Measurements from ENCODE around the gene SCN4A. TPM values are rescaled to one million over a fixed set of nuclear protein-coding genes. Genes with fewer than 3 reads are reported as not detected.
"Not testable (repeated sequence)": the region's sequence is repeated elsewhere in the genome, so short reads cannot be mapped to it uniquely, and the experiment has no call there.

Gene SCN4A
- total RNA-seq, 2 experiments from 2014 or later = 0.04 to 0.17 TPM

DNA sequence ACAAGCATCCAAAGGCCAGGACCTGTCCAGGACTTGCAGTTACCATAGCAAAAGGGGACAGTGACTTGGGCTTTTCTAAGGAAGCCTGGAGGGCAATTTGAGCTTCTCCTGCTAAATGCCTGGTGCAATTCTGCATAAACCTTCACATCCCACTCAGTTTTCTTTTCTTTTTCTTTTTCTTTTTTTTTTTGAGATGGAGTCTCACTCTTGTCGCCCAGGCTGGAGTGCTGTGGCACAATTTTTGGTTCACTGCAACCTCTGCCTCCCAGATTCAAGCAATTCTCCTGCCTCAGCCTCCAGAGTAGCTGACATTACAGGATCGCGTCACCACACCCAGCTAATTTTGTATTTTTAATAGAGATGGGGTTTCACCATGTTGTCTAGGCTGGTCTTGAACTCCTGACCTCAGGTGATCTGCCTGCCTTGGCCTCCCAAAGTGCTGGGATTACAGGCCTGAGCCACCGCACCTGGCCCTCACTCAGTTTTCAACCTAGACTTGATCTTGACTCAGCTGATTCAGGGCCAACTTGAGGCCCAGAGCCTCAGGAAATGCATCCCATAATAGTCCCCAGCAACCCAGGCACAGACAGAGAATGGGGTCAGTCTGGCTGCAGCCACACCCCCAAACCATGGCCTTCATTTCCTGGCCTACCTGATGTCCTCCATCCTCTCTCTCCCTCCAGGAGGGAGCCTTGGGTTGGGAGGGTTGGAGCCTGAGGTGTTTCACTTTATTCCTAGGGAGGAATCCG lies 34.5 kb upstream of the SCN4A start:
- H3K4me1 Mint-ChIP-seq = peaks cover 44% of the 10 kb centered on the region
- not testable (repeated sequence) for H3K9me3 Mint-ChIP-seq, H3K27me3 Mint-ChIP-seq, H3K4me3 Mint-ChIP-seq, DNase-seq
- peaks cover 57% of the 10 kb centered on the region for H3K36me3 Mint-ChIP-seq (ENCODE audit: low read depth)
- ChIA-PET CTCF (interaction anchor here (0.6 to 1.4 kb wide), 4 partner anchors 9 to 1012 kb away, joined by 3 to 5 read pairs (median 4); no protein-coding TSS in a partner anchor), POLR2A (interaction anchor here (0.6 kb wide), 1 partner anchor 118 kb away, joined by 6 read pairs; no protein-coding TSS in a partner anchor)
- H3K27ac Mint-ChIP-seq = peak overlapping the region; percentile 82

DNA sequence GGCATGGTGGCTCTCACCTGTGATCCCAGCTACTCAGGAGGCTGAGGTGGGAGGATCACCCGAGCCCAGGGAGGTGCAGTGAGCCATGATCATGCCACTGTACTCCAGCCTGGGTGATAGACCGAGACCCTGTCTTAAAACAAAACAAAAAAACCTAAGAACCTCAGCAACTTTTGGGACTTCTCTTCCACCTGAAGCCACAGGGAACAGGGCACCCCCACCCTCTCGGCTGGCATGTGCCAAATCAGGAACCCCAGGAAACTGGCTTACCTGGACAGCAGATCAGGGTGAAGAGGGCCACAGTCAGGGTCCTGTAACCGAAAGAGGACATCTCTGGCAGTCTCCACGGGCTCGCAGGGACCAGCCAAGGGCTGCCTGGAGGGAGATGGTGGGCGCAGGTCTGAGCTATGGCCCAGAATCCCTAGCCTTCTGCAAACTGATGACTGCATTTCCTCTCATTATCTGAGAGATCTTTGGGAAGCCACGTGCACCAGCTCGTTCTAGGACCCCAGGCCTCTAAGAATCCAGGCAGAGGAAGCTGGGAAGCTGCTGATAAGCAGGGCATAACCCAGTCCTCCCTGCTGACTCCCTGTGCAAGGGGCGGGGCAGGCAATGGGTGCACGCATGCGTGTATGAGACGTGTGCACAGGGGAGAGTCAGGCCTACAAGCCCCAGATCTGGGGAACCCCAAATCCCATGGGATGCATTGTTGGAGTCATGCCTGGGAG lies 33.8 kb upstream of the SCN4A start:
- peaks cover 51% of the 10 kb centered on the region for H3K36me3 Mint-ChIP-seq (ENCODE audit: low read depth)
- no peaks in the 10 kb centered on the region for H3K27me3 Mint-ChIP-seq
- H3K4me1 Mint-ChIP-seq = peaks cover 40% of the 10 kb centered on the region
- POLR2A ChIA-PET = interaction anchor here (0.6 kb wide), 1 partner anchor 119 kb away, joined by 6 read pairs; no protein-coding TSS in a partner anchor
- no peak for DNase-seq
- no peaks in the 10 kb centered on the region for H3K9me3 Mint-ChIP-seq
- no peak overlapping the region for H3K4me3 Mint-ChIP-seq
- CTCF ChIA-PET = interaction anchor here (0.6 to 1.6 kb wide), 7 partner anchors 10 to 1011 kb away, joined by 3 to 6 read pairs (median 3); no protein-coding TSS in a partner anchor
- H3K27ac Mint-ChIP-seq = peak overlapping the region; percentile 62

DNA sequence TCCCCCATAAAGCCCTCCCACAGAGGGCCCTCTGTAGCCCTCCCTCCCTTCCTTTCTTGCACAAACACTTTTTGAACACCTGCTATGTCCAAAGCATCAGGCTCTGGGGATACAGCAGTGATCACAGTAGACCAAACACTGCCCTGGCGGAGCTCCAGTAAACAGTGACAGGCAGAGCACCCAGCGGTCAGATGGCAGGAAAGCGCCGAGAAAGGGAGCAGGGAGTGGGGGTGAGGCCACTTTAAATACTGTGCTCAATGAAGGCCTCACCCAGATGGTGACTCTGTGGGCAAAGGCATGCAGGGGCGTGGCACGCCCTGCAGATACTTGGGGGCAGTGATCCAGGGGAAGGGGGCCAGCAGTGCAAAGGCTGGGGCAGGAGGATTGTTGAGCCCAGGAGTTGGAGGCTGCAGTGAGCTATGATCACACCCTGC lies 33.0 kb upstream of the SCN4A start:
- ChIA-PET CTCF (interaction anchor here (1.0 to 1.6 kb wide), 6 partner anchors 11 to 157 kb away, joined by 3 to 6 read pairs (median 4); no protein-coding TSS in a partner anchor), POLR2A (no interaction called here)
- Mint-ChIP-seq H3K9me3 (no peaks in the 10 kb centered on the region), H3K27me3 (no peaks in the 10 kb centered on the region), H3K4me3 (no peak overlapping the region), H3K27ac (no peak overlapping the region), H3K4me1 (peaks cover 35% of the 10 kb centered on the region), H3K36me3 (ENCODE audit: low read depth) (peaks cover 46% of the 10 kb centered on the region)
- DNase-seq = no peak

DNA sequence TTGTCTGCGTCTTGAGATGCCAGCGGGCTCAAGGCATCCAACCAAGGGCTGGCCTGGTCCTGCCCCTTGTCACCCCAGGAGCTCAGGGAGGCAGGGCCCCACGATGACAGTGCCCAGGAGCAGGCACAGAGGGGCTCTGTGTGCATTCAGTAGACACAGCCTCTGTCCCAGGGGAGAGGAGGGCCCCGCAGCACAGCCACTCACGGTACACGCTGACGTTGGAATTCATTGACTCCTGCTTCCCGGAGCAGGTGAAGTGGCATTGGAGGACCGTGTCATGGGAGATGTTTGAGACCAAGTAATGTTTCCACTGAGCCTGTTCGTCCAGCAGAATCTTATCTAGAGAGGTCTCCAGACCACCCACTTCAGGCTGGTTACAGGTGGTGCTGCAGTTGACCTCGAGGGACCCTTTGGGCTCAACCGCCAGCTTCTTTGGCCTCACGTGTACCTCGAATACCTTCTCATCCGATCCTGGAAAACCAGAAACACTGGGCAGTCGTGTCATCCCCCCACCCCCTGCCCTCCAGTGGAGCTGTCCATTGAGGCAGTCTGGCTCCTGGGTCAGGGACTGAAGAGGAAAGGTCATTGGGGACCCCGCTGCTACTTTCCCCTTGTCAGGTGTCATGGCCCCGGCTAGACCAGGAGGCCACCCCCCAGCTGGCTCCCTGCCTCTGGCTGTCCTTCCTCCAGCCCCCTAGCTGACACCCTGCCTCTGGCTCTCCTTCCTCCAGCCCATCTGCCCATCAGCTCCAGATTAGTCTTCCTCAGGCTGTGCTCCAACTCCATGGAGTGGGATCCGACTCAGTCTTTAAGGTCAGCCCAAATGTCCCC lies 32.4 kb upstream of the SCN4A start:
- Mint-ChIP-seq H3K27ac (peak overlapping the region; percentile 36), H3K4me1 (peaks cover 35% of the 10 kb centered on the region), H3K9me3 (no peaks in the 10 kb centered on the region), H3K4me3 (no peak overlapping the region), H3K27me3 (no peaks in the 10 kb centered on the region), H3K36me3 (ENCODE audit: low read depth) (peaks cover 42% of the 10 kb centered on the region)
- CTCF ChIA-PET = interaction anchor here (0.6 to 1.6 kb wide), 7 partner anchors 11 to 157 kb away, joined by 3 to 6 read pairs (median 3); no protein-coding TSS in a partner anchor
- DNase-seq = no peak
- POLR2A ChIA-PET = no interaction called here

DNA sequence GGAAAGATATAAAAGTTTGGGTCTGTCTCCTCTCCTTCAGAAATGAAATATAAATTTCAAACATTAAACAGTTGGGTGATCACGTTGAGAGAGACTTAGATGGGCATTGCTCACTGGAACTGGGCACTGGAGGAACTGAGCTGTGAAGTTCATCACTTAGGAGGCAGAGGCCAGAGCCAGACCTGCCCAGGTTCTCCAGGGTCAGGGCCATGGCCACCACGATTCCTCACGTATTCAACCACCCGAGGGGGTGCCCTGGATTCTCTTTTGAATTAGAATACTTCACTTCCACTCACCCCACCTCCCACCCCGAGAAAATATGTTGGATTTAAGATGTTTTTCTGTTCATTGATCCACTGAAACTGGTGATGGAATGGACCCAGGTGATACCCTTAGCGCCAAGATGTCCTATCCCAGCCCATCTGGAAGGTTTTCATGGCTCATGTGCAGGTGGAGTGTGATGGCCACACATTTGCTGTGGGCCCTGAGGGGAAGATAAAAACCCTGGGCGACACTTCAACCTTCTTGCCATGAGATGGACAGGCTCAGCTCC lies 31.6 kb upstream of the SCN4A start:
- DNase-seq = no peak
- ChIA-PET POLR2A (interaction anchor here (0.6 kb wide), 1 partner anchor 47 kb away, joined by 3 read pairs; no protein-coding TSS in a partner anchor), CTCF (interaction anchor here (0.6 to 1.3 kb wide), 5 partner anchors 12 to 661 kb away, joined by 3 to 6 read pairs (median 3); no protein-coding TSS in a partner anchor)
- Mint-ChIP-seq H3K4me3 (no peak overlapping the region), H3K9me3 (no peaks in the 10 kb centered on the region), H3K36me3 (ENCODE audit: low read depth) (peaks cover 40% of the 10 kb centered on the region), H3K27ac (peak overlapping the region; percentile 13), H3K27me3 (no peaks in the 10 kb centered on the region), H3K4me1 (peaks cover 37% of the 10 kb centered on the region)

DNA sequence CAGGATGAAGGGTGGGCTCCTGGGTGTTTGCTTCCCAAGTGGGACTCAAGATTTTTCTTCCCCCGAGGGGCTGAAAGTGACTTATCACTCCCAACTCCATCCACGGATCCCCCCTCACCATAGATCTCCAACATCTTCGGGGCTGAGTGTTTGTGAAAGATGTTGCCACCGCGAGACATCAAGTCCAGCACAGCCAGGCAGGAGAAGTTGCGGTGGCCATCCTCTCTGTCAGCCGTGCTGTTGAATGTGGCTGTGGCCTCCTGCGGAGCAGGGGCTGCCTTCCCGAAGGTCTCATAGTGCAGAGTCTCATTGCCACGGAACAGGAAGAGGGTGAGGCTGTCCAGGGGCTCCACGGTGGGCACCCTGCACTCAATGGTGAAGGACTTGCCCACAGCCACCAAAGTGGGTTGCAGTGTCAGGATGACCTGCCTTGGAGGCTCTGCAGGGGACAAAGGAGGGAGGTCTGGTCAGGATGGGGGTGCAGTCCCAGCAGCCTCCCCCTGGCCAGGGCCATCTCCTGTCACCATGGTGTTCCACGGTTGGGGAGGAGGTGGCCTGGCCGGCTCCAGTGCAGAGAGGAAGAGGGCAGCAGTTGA lies 30.9 kb upstream of the SCN4A start:
- Mint-ChIP-seq H3K4me1 (peaks cover 38% of the 10 kb centered on the region), H3K36me3 (ENCODE audit: low read depth) (peaks cover 37% of the 10 kb centered on the region), H3K4me3 (no peak overlapping the region), H3K27ac (no peak overlapping the region), H3K27me3 (no peaks in the 10 kb centered on the region), H3K9me3 (no peaks in the 10 kb centered on the region)
- POLR2A ChIA-PET = no interaction called here
- no peak for DNase-seq
- CTCF ChIA-PET = interaction anchor here (1.4 kb wide), 1 partner anchor 17 kb away, joined by 7 read pairs; the partner anchor contains the start of gene ICAM2

DNA sequence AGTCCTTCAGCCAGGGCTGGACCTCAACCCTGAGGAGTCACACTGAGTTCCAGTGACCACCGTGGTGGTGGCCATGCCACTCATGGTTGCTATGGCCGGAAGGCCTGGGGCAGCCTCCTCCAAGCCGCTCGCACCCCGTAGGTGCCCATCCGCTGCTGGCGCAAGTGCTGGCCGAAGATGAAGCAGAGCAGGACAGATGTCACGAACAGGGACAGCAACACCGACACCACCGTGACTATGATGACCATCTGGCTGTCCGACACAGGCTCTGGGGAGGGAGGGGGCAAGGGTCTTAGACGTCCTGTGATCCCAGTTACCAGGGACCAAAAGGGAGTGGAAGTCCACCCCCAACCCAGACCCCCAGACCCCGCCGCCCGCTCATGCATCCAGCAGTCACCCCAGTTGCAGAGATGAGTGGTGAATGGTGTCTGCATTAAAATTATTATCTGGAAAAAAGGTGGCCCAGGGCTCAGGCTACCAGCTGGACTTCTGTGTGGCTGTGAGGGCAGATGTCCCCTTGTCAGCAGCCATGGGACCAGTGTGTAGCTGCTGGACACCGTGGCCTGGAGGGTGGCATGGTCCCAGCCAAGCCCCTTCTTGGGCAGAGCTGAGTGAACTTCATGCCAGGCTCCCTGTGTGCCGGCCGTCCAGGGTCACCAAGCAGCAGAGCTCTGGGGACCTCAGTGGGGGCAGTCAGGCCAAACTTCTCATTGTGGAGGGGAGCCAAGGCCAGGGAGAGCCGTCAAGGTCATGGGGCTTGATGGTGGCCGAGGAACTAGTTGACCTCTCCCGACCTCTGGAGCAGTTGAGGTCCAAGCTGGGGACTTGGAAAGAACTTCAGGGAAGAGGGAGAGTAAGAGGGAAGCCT lies 30.2 kb upstream of the SCN4A start:
- Mint-ChIP-seq H3K9me3 (no peaks in the 10 kb centered on the region), H3K27me3 (no peaks in the 10 kb centered on the region), H3K4me3 (no peak overlapping the region), H3K4me1 (peaks cover 36% of the 10 kb centered on the region), H3K36me3 (ENCODE audit: low read depth) (peaks cover 32% of the 10 kb centered on the region), H3K27ac (no peak overlapping the region)
- POLR2A ChIA-PET = no interaction called here
- no peak for DNase-seq
- CTCF ChIA-PET = interaction anchor here (1.1 to 1.4 kb wide), 2 partner anchors 17 to 23 kb away, joined by 3 to 7 read pairs; partner anchors contain the start of gene ICAM2

DNA sequence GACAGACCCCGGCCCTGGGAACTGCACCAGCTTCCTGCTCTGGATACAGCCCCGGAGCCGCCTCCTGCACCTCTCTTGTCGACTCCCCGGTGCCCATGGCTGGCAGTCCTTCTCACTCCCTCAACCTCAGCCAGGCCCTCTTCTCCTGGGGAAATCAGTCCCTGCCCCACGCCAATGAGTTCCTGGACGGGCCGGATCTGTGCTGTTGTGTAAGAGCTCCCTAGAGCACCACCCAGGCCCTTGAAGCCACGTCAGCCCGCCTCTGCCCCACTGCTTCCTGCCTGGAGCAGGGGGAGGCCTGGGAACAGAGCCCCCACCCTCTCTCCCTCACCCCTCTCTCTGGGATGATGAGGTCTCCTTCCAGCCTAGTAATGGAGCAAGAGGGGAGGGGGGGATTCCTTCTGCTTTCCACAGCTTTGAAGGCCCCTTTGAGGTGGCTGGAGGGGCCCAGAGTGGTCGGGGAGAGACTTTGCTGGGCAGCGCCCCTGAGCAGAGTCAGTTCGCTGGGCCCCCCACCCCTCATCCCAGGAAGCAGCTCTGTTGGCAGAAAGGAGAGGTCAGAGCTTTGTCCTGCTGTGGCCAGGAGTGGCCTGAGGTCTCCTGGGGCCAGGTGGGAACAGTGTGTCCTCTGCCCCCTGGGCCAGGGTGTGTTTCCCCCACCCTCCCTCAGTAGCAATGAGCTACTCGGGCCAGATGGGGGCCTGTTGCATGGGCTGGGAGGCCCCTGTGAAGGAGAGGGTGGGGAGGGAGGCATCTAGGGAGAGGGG lies 29.2 kb upstream of the SCN4A start:
- peaks cover 39% of the 10 kb centered on the region for H3K4me1 Mint-ChIP-seq
- CTCF ChIA-PET = interaction anchor here (1.1 to 1.4 kb wide), 2 partner anchors 18 to 24 kb away, joined by 3 to 7 read pairs; partner anchors contain the start of gene ICAM2
- peaks cover under 1% of the 10 kb centered on the region for H3K27me3 Mint-ChIP-seq

DNA sequence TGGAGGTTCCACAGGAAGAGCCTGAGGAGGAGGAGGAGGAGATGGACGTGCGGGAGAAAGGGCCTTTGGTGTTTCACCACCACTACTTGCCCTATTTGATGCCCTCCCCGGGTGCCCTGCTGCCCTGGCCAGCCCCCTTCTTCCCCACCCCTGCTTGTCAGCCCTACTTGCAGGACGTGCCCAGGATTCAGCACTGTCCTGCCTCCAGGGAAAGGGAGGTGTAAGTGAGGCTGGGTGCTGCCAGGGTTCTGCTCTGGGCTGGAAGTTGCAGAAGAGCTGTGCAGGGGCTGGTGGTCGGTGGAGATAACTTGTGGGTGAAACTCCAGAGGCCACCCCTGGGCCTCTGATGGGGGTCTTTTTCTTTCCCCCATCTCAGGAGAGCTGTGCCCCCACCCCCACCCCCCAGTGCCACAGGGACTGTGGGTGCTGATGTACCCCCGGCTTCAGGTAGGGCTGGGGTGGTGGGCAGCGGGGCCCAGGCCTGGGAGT lies 28.4 kb upstream of the SCN4A start:
- H3K9me3 Mint-ChIP-seq = no peaks in the 10 kb centered on the region
- POLR2A ChIA-PET = no interaction called here
- H3K27me3 Mint-ChIP-seq = peaks cover 6% of the 10 kb centered on the region
- no peak for DNase-seq
- no peak overlapping the region for H3K4me3 Mint-ChIP-seq
- no peak overlapping the region for H3K27ac Mint-ChIP-seq
- H3K4me1 Mint-ChIP-seq = peaks cover 43% of the 10 kb centered on the region
- peaks cover 28% of the 10 kb centered on the region for H3K36me3 Mint-ChIP-seq (ENCODE audit: low read depth)
- CTCF ChIA-PET = no interaction called here

More for the DNA sequence above, 29.2 kb upstream of the SCN4A start:
- Mint-ChIP-seq H3K4me3 (no peak overlapping the region), H3K27ac (peak overlapping the region; percentile 41), H3K36me3 (ENCODE audit: low read depth) (peaks cover 31% of the 10 kb centered on the region), H3K9me3 (no peaks in the 10 kb centered on the region)
- no peak for DNase-seq
- POLR2A ChIA-PET = no interaction called here

DNA sequence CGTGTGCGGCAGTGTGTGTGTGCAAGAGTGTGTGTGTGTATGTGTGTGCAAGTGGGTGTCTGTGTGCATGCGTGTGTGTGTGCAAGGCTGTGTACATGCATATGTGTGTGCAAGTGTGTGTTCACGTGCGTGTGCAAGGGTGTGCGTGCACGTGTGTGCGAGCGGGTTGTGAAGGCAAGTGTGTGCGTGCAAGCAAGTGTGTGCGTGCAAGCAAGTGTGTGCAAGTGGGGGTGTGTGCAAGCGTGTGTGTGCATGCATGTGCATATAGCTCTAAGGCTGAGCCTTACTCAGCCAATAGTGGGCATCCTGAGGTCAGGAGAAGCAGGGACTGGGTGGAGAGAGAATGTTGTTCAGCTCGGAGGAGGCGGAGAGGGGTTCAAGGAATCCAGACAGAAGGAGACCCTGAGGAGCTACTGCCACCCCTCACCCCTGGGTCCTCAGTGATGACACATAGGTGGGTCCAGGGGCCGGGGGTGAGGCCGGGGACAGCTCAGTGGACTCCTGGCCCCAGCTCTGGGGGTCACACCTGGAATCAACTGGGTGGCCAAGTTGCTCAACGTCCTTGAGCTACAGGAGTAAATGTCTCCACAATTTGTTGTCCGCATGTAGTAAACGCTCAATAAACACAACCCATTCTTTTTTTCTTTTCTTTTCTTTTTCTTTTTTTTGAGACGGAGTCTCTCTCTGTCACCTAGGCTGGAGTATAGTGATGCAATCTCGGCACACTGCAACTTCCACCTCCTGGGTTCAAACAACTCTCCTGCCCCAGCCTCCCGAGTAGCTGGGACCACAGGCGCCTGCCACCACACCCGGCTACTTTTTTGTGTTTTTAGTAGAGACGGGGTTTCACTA lies 27.2 kb upstream of the SCN4A start:
- no peak for DNase-seq
- Mint-ChIP-seq H3K27ac (peak overlapping the region; percentile 68), H3K9me3 (no peaks in the 10 kb centered on the region)

More for the DNA sequence above, 27.2 kb upstream of the SCN4A start:
- H3K27me3 Mint-ChIP-seq = peaks cover 9% of the 10 kb centered on the region
- peak overlapping the region; percentile 85 for H3K4me3 Mint-ChIP-seq
- ChIA-PET CTCF (interaction anchor here (0.6 to 1.6 kb wide), 9 partner anchors 9 to 607 kb away, joined by 3 to 6 read pairs (median 3); partner anchors contain the start of genes GH1 and ICAM2), POLR2A (no interaction called here)
- H3K4me1 Mint-ChIP-seq = peaks cover 46% of the 10 kb centered on the region
- peaks cover 19% of the 10 kb centered on the region for H3K36me3 Mint-ChIP-seq (ENCODE audit: low read depth)
